Neural progenitor cell (in vitro differentiated cells): Measurements from ENCODE around the gene SLCO4A1. TPM values are rescaled to one million over a fixed set of nuclear protein-coding genes. Genes with fewer than 3 reads are reported as not detected.

ENCODE experiments used
- DNase-seq: peaks from one replicate; pipeline ENCODE4 v3.0.0-alpha.2; 2016; ENCODE audit warnings: low spot score
- H2AFZ ChIP-seq: fragments of 200-600 bp; sonication (generic); replicated peaks from 2 replicates; pipeline ENCODE4 v1.6.1; 2016; ENCODE audit warnings: antibody characterized with exemption
- H3F3A ChIP-seq: fragments of 200-600 bp; sonication (generic); 2 replicates; pipeline ENCODE4 v1.6.1; 2016; ENCODE audit warnings: antibody characterized with exemption, low read depth
- H3K27ac ChIP-seq: fragments of 200-600 bp; sonication (generic); 2 replicates; pipeline ENCODE4 v1.5.1; 2016; ENCODE audit warnings: mild to moderate bottlenecking
- H3K27me3 ChIP-seq: fragments of 200-600 bp; sonication (generic); 2 replicates; pipeline ENCODE4 v1.6.1; 2016; ENCODE audit warnings: mild to moderate bottlenecking, moderate library complexity
- H3K36me3 ChIP-seq: fragments of 200-600 bp; sonication (generic); 2 replicates; pipeline ENCODE4 v1.5.1; 2016
- H3K4me1 ChIP-seq: fragments of 200-600 bp; sonication (generic); 2 replicates; pipeline ENCODE4 v1.6.1; 2016; ENCODE audit warnings: mixed run types
- H3K4me2 ChIP-seq: fragments of 200-600 bp; sonication (generic); 2 replicates; pipeline ENCODE4 v1.6.1; 2016
- H3K4me3 ChIP-seq: fragments of 200-600 bp; sonication (generic); 2 replicates; pipeline ENCODE4 v1.5.1; 2016
- H3K79me2 ChIP-seq: fragments of 200-600 bp; sonication (generic); 2 replicates; pipeline ENCODE4 v1.6.1; 2016; ENCODE audit warnings: low read depth
- H3K9ac ChIP-seq: fragments of 200-600 bp; sonication (generic); 2 replicates; pipeline ENCODE4 v1.6.1; 2016
- H3K9me3 ChIP-seq: fragments of 200-600 bp; sonication (generic); 2 replicates; pipeline ENCODE4 v1.5.1; 2016; ENCODE audit warnings: low read depth
- H4K20me1 ChIP-seq: fragments of 200-600 bp; sonication (generic); 2 replicates; pipeline ENCODE4 v1.6.1; 2016; ENCODE audit warnings: low read depth
- H3K27ac Mint-ChIP-seq: 3 replicates; pipeline ENCODE4 v1.8.0; 2021; ENCODE audit warnings: mixed read lengths
- H3K27me3 Mint-ChIP-seq: 2 replicates; pipeline ENCODE4 v1.8.0; 2022; ENCODE audit warnings: low read depth, mild to moderate bottlenecking, inconsistent platforms, moderate library complexity, mixed read lengths; ENCODE audit not compliant: insufficient read depth
- H3K36me3 Mint-ChIP-seq: 3 replicates; pipeline ENCODE4 v1.8.0; 2021; ENCODE audit warnings: mixed read lengths
- H3K4me1 Mint-ChIP-seq: 3 replicates; pipeline ENCODE4 v1.8.0; 2021; ENCODE audit warnings: mixed read lengths
- H3K4me3 Mint-ChIP-seq: 3 replicates; pipeline ENCODE4 v1.8.0; 2021; ENCODE audit warnings: mild to moderate bottlenecking, moderate library complexity, mixed read lengths
- H3K9me3 Mint-ChIP-seq: 3 replicates; pipeline ENCODE4 v1.8.0; 2020; ENCODE audit warnings: mixed read lengths
- CTCF ChIP-seq: fragments of 200-600 bp; sonication (generic); IDR thresholded peaks from 2 replicates; pipeline ENCODE4 v1.5.1; 2017; ENCODE audit warnings: antibody characterized with exemption, mild to moderate bottlenecking
- EZH2 ChIP-seq: fragments of 200-600 bp; sonication (generic); IDR thresholded peaks from 2 replicates; pipeline ENCODE4 v1.6.1; 2017; ENCODE audit warnings: antibody characterized with exemption, mild to moderate bottlenecking, moderate library complexity
- EZH2phosphoT487 ChIP-seq: fragments of 200-600 bp; sonication (generic); IDR thresholded peaks from 2 replicates; pipeline ENCODE4 v1.6.1; 2017; ENCODE audit warnings: antibody characterized with exemption
- total RNA-seq: library from RNA; depleted of rRNA; stranded (reverse); fragments of >200 nt; gene quantifications from 2 replicates; pipeline ENCODE4 v1.2.3, GENCODE V29; 2015; ENCODE audit warnings: low replicate concordance

SLCO4A1 gene
- total RNA-seq, 1 donor from 2014 or later: 0.88 TPM

- Histone ChIP-seq H3K79me2 (no peaks in the 10 kb centered on the region), H3K4me2 (no peak overlapping the region), H4K20me1 (peaks cover 21% of the 10 kb centered on the region), H3F3A (no peaks in the 10 kb centered on the region), H3K9me3 (no peaks in the 10 kb centered on the region), H3K9ac (no peak overlapping the region), H3K4me3 (no peak overlapping the region), H3K27ac (no peak overlapping the region), H3K27me3 (peaks cover 66% of the 10 kb centered on the region), H3K4me1 (peaks cover 5% of the 10 kb centered on the region), H2AFZ (no peak overlapping the region), H3K36me3 (no peaks in the 10 kb centered on the region)
- no peaks in the 10 kb centered on the region for H3K36me3 Mint-ChIP-seq
- TF ChIP-seq CTCF: no peak
- TF ChIP-seq EZH2: no peak
- no peak for TF ChIP-seq EZH2phosphoT487
- no peak for DNase-seq
- no peaks in the 10 kb centered on the region for H3K9me3 Mint-ChIP-seq
- peaks cover 20% of the 10 kb centered on the region for H3K4me1 Mint-ChIP-seq
- no peak overlapping the region for H3K27ac Mint-ChIP-seq
- H3K27me3 Mint-ChIP-seq: peaks cover 30% of the 10 kb centered on the region
- H3K4me3 Mint-ChIP-seq: no peak overlapping the region
Observed at GRCh38 chr20:62706857-62707256, 64.6 kb downstream of the SLCO4A1 start.

GRCh38 chr20:62707276-62707920 is 65.1 kb downstream of the SLCO4A1 start:
- peaks cover 21% of the 10 kb centered on the region for H4K20me1 ChIP-seq
- no peaks in the 10 kb centered on the region for H3K36me3 ChIP-seq
- H3K36me3 Mint-ChIP-seq: no peaks in the 10 kb centered on the region
- H3K27ac ChIP-seq: no peak overlapping the region
- DNase-seq: peak; percentile 31
- H3K4me3 ChIP-seq: no peak overlapping the region
- no peak overlapping the region for H3K4me3 Mint-ChIP-seq
- H3K27ac Mint-ChIP-seq: no peak overlapping the region
- H3K27me3 Mint-ChIP-seq: peaks cover 32% of the 10 kb centered on the region
- H2AFZ ChIP-seq: no peak overlapping the region
- peaks cover 19% of the 10 kb centered on the region for H3K4me1 Mint-ChIP-seq
- H3K9ac ChIP-seq: no peak overlapping the region
- H3K27me3 ChIP-seq: peaks cover 71% of the 10 kb centered on the region
- H3K4me2 ChIP-seq: no peak overlapping the region
- no peaks in the 10 kb centered on the region for H3K9me3 ChIP-seq
- peaks cover 5% of the 10 kb centered on the region for H3K4me1 ChIP-seq
- no peaks in the 10 kb centered on the region for H3K79me2 ChIP-seq
- no peaks in the 10 kb centered on the region for H3F3A ChIP-seq
- TF ChIP-seq CTCF (no peak), EZH2 (no peak), EZH2phosphoT487 (no peak)
- H3K9me3 Mint-ChIP-seq: no peaks in the 10 kb centered on the region

- Histone ChIP-seq H3K9ac (no peak overlapping the region), H2AFZ (no peak overlapping the region), H3K36me3 (no peaks in the 10 kb centered on the region), H4K20me1 (peaks cover 21% of the 10 kb centered on the region), H3F3A (no peaks in the 10 kb centered on the region), H3K4me1 (peaks cover 5% of the 10 kb centered on the region), H3K4me2 (peak overlapping the region; percentile 70), H3K27me3 (peaks cover 78% of the 10 kb centered on the region), H3K79me2 (no peaks in the 10 kb centered on the region), H3K4me3 (peak overlapping the region; percentile 36), H3K27ac (no peak overlapping the region), H3K9me3 (no peaks in the 10 kb centered on the region)
- DNase-seq: peak; percentile 65
- Mint-ChIP-seq H3K4me1 (peaks cover 17% of the 10 kb centered on the region), H3K36me3 (no peaks in the 10 kb centered on the region), H3K4me3 (no peak overlapping the region), H3K9me3 (no peaks in the 10 kb centered on the region), H3K27ac (no peak overlapping the region), H3K27me3 (peaks cover 34% of the 10 kb centered on the region)
- peak; percentile 75 for TF ChIP-seq EZH2phosphoT487
- TF ChIP-seq CTCF: peak; percentile 58
- peak; percentile 68 for TF ChIP-seq EZH2
Observed at GRCh38 chr20:62707921-62708521, 65.7 kb downstream of the SLCO4A1 start.
